MCF 10A (cell line): Measurements from ENCODE around the gene ITGA1. TPM values are rescaled to one million over a fixed set of nuclear protein-coding genes. Genes with fewer than 3 reads are reported as not detected.

Experiments used
- BruUV-seq: library from RNA; stranded (reverse); fragments of 400-500 nt; replicated peaks from 2 replicates; lab custom pipeline; 2021; lab: Mats Ljungman, UMichigan
- CTCF ChIA-PET: fragments of 300-600 bp; sonication (Branson Sonifier 250); formaldehyde crosslinking; extraction: SDS; loops from one replicate; lab custom pipeline; 2021; ENCODE audit warnings: antibody characterized with exemption, inconsistent platforms; lab: Yijun Ruan, JAX
- POLR2A ChIA-PET: fragments of 300-600, 350-650 bp; sonication (Branson Sonifier 250); formaldehyde crosslinking; extraction: SDS; loops from one replicate; lab custom pipeline; 2020; ENCODE audit warnings: antibody characterized with exemption, inconsistent platforms; lab: Yijun Ruan, JAX
- DNase-seq: peaks from one replicate; pipeline ENCODE4 v3.0.0-alpha.2; 2018; ENCODE audit not compliant: unreplicated experiment
- H3K27ac Mint-ChIP-seq: one replicate; pipeline ENCODE4 v1.8.0; 2022; ENCODE audit warnings: mild to moderate bottlenecking, low read depth, mixed read lengths; ENCODE audit not compliant: unreplicated experiment
- H3K27me3 Mint-ChIP-seq: one replicate; pipeline ENCODE4 v1.8.0; 2022; ENCODE audit warnings: mixed read lengths; ENCODE audit not compliant: insufficient read depth, unreplicated experiment
- H3K36me3 Mint-ChIP-seq: one replicate; pipeline ENCODE4 v1.8.0; 2022; ENCODE audit warnings: mild to moderate bottlenecking, moderate library complexity, mixed read lengths; ENCODE audit not compliant: insufficient read depth, unreplicated experiment
- H3K4me1 Mint-ChIP-seq: one replicate; pipeline ENCODE4 v1.8.0; 2022; ENCODE audit warnings: mixed read lengths; ENCODE audit not compliant: insufficient read depth, unreplicated experiment
- H3K4me3 Mint-ChIP-seq: one replicate; pipeline ENCODE4 v1.8.0; 2022; ENCODE audit warnings: mild to moderate bottlenecking, moderate library complexity, mixed read lengths; ENCODE audit not compliant: unreplicated experiment
- H3K9me3 Mint-ChIP-seq: one replicate; pipeline ENCODE4 v1.8.0; 2022; ENCODE audit warnings: mixed read lengths; ENCODE audit not compliant: unreplicated experiment
- CTCF ChIP-seq: fragments of 200-600 bp; IDR thresholded peaks from one replicate; pipeline ENCODE4 v1.8.0; 2022; ENCODE audit warnings: antibody characterized with exemption, mild to moderate bottlenecking; ENCODE audit not compliant: unreplicated experiment
- intact Hi-C: fragments of 100-400 bp; cut with micrococcal nuclease; formaldehyde crosslinking; loops from 2 replicates; pipeline ENCODE4 v1.14.1; 2022
- total RNA-seq: library from RNA; stranded (reverse); gene quantifications from 2 replicates; pipeline ENCODE4 v1.2.3, GENCODE V29; 2022

ITGA1 gene
- total RNA-seq, 1 experiment from 2014 or later: 7.7 TPM

- no peaks in the 10 kb centered on the region for H3K27me3 Mint-ChIP-seq
- no peak for TF ChIP-seq CTCF
- H3K4me3 Mint-ChIP-seq: no peak overlapping the region
- H3K36me3 Mint-ChIP-seq: no peaks in the 10 kb centered on the region
- BruUV-seq: no TSS peak
- ChIA-PET CTCF (interaction anchor here (3.2 kb wide), 1 partner anchor 10 kb away, joined by 16 read pairs; no protein-coding TSS in a partner anchor), POLR2A (interaction anchor here (0.6 kb wide), 1 partner anchor 114 kb away, joined by 3 read pairs; no protein-coding TSS in a partner anchor)
- no peak overlapping the region for H3K27ac Mint-ChIP-seq
- no peaks in the 10 kb centered on the region for H3K9me3 Mint-ChIP-seq
- DNase-seq: no peak
- no peaks in the 10 kb centered on the region for H3K4me1 Mint-ChIP-seq
- intact Hi-C loops: no loop called here
These were observed 150.5 kb downstream of the ITGA1 start for GRCh38 chr5:52938226-52938625.

GRCh38 chr5:52943285-52943684 is 155.6 kb downstream of the ITGA1 start:
- ChIA-PET CTCF (interaction anchor here (0.6 to 9.6 kb wide), 9 partner anchors 26 to 248 kb away, joined by 3 to 248 read pairs (median 4); partner anchors contain the start of genes ITGA1 and PELO), POLR2A (interaction anchor here (1.1 kb wide), 2 partner anchors 45 to 167 kb away, joined by 3 read pairs; partner anchors contain the start of gene MOCS2)
- peaks cover 10% of the 10 kb centered on the region for H3K4me1 Mint-ChIP-seq

GRCh38 chr5:52943808-52944207 is 156.1 kb downstream of the ITGA1 start:
- BruUV-seq: no TSS peak

More at GRCh38 chr5:52943285-52943684, 155.6 kb downstream of the ITGA1 start:
- DNase-seq: no peak
- no TSS peak for BruUV-seq
- H3K9me3 Mint-ChIP-seq: no peaks in the 10 kb centered on the region
- H3K36me3 Mint-ChIP-seq: no peaks in the 10 kb centered on the region
- TF ChIP-seq CTCF: peak; percentile 10
- no peak overlapping the region for H3K4me3 Mint-ChIP-seq
- no peaks in the 10 kb centered on the region for H3K27me3 Mint-ChIP-seq
- H3K27ac Mint-ChIP-seq: no peak overlapping the region
- intact Hi-C loops: no loop called here

More at GRCh38 chr5:52943808-52944207, 156.1 kb downstream of the ITGA1 start:
- intact Hi-C loops: no loop called here
- no peaks in the 10 kb centered on the region for H3K27me3 Mint-ChIP-seq
- no peaks in the 10 kb centered on the region for H3K36me3 Mint-ChIP-seq
- H3K9me3 Mint-ChIP-seq: no peaks in the 10 kb centered on the region
- no peak for DNase-seq
- ChIA-PET POLR2A (interaction anchor here (0.6 to 1.1 kb wide), 2 partner anchors 11 to 166 kb away, joined by 3 to 4 read pairs; partner anchors contain the start of gene MOCS2), CTCF (interaction anchor here (0.6 to 9.6 kb wide), 10 partner anchors 27 to 249 kb away, joined by 3 to 248 read pairs (median 4); partner anchors contain the start of genes ITGA1 and PELO)
- H3K4me3 Mint-ChIP-seq: no peak overlapping the region
- peaks cover 15% of the 10 kb centered on the region for H3K4me1 Mint-ChIP-seq
- no peak overlapping the region for H3K27ac Mint-ChIP-seq
- TF ChIP-seq CTCF: no peak
